ENCODE results near the gene DPPA4. TPM values are rescaled to one million over a fixed set of nuclear protein-coding genes. Genes with fewer than 3 reads are reported as not detected.

DPPA4 gene
- total and polyA plus RNA-seq, 8 donors: 0.16 to 4.5 (median 3.2) TPM; not detected in 1

DNA sequence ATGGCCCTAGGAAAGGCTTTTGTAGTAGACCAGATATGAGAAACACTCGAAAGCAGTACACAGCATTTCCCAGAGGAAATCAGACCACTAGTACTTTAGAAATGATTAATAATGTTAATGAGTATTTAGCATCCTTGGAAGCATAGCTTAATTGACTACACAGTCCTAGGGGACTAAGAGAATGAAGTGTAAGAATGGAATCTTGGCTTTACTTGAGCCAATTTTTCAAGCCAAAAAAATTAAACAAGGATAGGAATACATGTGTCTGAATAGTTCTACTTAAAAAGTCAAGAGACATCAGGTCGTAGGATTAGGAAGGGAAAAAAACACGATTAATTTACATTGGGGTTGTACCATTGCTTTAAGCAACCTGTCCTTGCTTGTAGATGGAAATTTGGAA is 59.2 kb downstream of the DPPA4 start:
- Histone ChIP-seq H3K4me3 (no peak overlapping the region), H3K4me1 (no peaks in the 10 kb centered on the region), H3K27me3 (no peaks in the 10 kb centered on the region), H3K9me3 (no peaks in the 10 kb centered on the region), H3K36me3 (no peaks in the 10 kb centered on the region), H3K27ac (no peak overlapping the region)
- intact Hi-C loops (cut with DNase I): no loop called here
- TF ChIP-seq, protein P1, sequence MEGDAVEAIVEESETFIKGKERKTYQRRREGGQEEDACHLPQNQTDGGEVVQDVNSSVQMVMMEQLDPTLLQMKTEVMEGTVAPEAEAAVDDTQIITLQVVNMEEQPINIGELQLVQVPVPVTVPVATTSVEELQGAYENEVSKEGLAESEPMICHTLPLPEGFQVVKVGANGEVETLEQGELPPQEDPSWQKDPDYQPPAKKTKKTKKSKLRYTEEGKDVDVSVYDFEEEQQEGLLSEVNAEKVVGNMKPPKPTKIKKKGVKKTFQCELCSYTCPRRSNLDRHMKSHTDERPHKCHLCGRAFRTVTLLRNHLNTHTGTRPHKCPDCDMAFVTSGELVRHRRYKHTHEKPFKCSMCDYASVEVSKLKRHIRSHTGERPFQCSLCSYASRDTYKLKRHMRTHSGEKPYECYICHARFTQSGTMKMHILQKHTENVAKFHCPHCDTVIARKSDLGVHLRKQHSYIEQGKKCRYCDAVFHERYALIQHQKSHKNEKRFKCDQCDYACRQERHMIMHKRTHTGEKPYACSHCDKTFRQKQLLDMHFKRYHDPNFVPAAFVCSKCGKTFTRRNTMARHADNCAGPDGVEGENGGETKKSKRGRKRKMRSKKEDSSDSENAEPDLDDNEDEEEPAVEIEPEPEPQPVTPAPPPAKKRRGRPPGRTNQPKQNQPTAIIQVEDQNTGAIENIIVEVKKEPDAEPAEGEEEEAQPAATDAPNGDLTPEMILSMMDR (IDR thresholded peaks at IDR 0.05): no peak
- DNase-seq (no peak), ATAC-seq (no peak)

Other genes with a start within 250 kb of the DPPA4 start
- gene MORC1, start 219.4 kb downstream of the DPPA4 start, total RNA-seq: not detected
- gene MORC1, start 219.4 kb downstream of the DPPA4 start, polyA plus RNA-seq (ENCODE audit: insufficient read length in 6 of 6): not detected
- not detected for gene C3orf85, start 200.8 kb downstream of the DPPA4 start, total RNA-seq
- under 1 TPM in 1 of 6 donors, not detected in 5; 0.48 TPM for gene C3orf85, start 200.8 kb downstream of the DPPA4 start, polyA plus RNA-seq (ENCODE audit: insufficient read length in 6 of 6)
- gene DPPA2, start 21.0 kb downstream of the DPPA4 start, total RNA-seq: not detected
- under 1 TPM in 1 of 6 donors, not detected in 5; 0.15 TPM for gene DPPA2, start 21.0 kb downstream of the DPPA4 start, polyA plus RNA-seq (ENCODE audit: insufficient read length in 6 of 6)

Data from left lung (tissue), 10 donors.